Rectal smooth muscle tissue (tissue), 1 donor: ENCODE measurements around the gene RARB.

ENCODE experiments used
- H3K27ac ChIP-seq: one replicate; pipeline ENCODE4 v1.7.0; 2013; ENCODE audit warnings: low read depth, low read length, inconsistent platforms
- H3K27me3 ChIP-seq: one replicate; pipeline ENCODE4 v1.7.0; 2013; ENCODE audit warnings: low read length; ENCODE audit not compliant: control insufficient read depth, insufficient read depth
- H3K36me3 ChIP-seq: one replicate; pipeline ENCODE4 v1.7.0; 2013; ENCODE audit warnings: low read length; ENCODE audit not compliant: control insufficient read depth, insufficient read depth
- H3K4me1 ChIP-seq: one replicate; pipeline ENCODE4 v1.7.0; 2013; ENCODE audit warnings: low read length; ENCODE audit not compliant: control insufficient read depth, insufficient read depth
- H3K4me3 ChIP-seq: one replicate; pipeline ENCODE4 v1.7.0; 2013; ENCODE audit warnings: low read length
- H3K9ac ChIP-seq: one replicate; pipeline ENCODE4 v1.7.0; 2013; ENCODE audit warnings: low read length

Gene RARB

DNA sequence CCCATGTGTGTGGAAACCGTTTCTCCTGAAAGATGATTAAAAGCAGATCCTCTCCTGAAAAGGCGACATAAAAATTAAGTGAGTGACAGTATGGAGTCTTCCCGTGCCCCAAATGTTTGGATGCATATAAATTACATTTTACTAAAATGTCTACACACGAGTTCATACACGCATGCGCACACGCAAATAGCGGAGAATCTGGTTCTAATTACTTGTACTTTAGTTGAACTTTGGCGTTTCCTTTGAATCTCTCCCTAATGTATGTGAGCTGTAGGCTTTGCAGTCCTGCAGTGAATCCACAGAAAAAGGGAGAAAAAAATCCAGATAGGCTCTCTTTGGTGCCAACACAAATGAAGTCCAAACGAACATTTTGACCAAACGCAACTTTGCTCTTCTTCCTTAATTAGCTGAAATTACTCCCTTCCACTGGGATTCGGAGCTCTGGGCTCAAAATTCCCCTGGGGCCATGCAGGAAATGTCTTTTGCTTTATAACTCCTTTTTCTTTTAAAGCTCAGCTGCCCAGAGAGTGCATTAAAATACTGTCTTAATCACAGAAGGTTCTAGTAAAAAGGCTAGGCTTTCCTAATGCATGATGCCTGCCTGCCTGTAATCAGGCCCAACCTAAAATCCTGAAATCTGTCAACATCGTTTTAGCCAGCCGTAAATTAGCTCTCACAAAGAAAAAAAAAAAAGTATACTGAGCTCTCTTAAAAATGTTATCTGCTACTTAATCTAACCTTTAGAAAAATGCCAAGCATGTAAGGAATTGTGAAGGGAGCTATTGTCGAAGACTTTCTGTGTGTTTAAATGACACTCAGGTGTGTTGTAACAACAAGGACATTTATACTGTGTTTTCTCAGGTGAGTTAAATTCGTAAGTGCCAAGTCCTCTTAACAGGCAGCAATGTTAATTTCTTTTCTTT lies 26.2 kb downstream of the RARB start:
- no peak overlapping the region for H3K9ac ChIP-seq
- H3K4me1 ChIP-seq, result peaks cover 23% of the 10 kb centered on the region
- no peak overlapping the region for H3K4me3 ChIP-seq
- H3K27me3 ChIP-seq, result no peaks in the 10 kb centered on the region
- H3K36me3 ChIP-seq, result no peaks in the 10 kb centered on the region
- peak overlapping the region; percentile 9 for H3K27ac ChIP-seq

DNA sequence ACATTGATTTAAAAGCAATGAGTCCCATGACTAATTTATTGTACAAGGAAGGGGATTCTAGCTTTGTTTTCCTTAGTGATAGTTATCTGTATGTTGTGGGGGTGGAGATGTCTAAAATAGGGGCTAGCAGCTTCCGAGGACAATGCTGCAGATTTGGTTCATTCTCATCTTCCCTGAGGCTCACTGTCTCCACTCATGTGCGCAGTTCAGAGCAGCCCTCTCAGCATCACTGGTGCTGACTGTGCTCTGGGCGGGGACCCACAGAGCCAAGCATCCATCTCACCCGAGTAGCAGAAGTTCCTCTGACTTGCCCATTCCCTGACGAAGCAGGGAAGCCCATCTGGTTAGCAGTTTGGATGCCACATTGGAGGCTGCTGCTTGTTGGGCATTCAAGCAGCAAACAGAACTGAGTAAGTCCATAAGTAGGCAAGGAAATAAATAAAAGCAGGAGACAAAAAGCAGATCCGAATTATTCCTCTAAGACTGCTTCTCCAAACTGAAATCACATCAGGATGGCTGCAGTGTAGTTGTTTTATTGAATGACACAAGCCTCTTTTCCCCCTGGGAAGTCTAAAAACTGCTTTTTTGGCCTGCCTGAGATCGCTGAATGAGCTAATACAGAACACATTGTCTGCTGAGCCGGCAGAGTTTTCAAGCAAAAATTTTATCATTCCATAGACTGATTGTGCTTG lies 27.5 kb downstream of the RARB start:
- H3K27ac ChIP-seq, result peak overlapping the region; percentile 64
- H3K4me3 ChIP-seq, result no peak overlapping the region
- H3K4me1 ChIP-seq, result peaks cover 21% of the 10 kb centered on the region
- no peak overlapping the region for H3K9ac ChIP-seq
- no peaks in the 10 kb centered on the region for H3K27me3 ChIP-seq
- no peaks in the 10 kb centered on the region for H3K36me3 ChIP-seq

DNA sequence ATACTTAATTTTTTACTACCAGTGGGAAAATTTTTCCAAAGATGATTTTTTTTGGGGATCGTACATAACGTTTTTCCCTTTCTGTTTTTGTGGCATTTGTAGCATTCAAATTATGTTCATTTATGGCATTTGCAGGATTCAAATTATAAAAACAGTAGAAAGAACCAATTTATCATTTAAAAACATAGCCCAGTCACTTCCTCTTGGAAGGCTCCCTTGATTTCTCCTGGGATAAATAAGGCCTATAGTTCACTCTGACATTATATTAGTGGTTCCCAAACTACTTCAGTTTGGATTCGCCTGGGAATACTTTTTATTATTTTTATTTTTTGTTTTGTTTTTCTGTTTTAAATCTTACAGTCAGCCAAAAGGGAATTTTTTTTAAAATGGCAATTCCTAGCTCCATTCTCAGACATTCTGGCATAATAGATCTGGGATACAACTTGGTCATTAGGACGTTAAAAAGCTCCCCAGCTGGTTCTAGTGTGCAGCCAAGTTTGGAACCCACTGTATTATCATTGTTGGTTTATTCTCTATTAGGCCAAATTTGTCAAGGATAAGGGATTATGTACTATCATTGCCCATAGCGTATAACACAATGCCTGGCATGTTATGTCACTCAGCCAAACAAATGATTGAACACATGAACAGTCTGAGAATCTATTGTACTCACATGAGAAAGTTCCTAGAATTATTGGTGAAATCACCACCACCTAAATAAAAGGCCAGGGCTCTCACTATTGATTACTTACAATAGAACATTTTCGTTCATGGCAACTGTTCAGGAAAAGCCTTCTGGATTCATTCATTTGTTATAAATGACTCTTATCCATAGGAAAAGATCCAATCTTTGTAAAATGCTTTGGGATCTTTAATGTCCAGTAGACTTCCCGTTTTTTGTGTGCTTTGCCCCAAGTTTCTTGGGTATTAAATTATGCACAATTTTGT lies 28.9 kb downstream of the RARB start:
- Histone ChIP-seq H3K36me3 (no peaks in the 10 kb centered on the region), H3K27ac (no peak overlapping the region), H3K4me3 (no peak overlapping the region), H3K9ac (no peak overlapping the region), H3K4me1 (peaks cover 21% of the 10 kb centered on the region), H3K27me3 (no peaks in the 10 kb centered on the region)

DNA sequence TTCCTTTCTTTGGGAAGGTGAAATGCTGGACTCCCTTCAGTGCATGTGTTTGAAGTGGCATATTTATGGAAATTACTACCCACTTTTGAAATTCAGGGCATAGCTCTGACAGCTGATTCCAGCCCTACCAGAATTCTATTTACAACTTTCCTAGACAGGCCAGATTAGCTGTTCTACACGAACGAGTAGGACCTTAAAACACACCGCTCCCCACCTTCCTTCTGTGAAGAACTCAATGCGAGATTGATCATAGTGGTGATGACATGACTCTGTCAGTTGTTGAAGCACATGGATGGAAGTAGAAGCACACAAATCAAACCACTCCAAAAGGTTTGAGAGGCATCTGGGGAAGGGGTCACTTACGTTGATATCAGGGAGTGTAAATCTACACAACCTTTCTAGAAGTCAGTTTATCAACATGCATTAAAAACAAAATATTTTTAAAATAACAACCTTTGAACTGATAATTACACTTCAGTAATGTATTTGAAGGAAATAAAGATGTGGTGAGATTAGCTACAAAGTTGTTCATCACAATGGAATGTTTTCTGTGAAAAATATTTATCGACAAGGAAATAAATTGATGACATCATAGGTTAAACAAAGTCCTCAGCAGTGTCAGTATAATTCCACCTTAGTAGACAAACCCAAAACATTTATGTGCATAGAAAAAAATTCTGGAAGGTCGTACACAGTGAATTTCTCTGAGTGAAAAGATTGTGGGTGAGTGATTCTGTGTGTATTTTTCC lies 29.8 kb downstream of the RARB start:
- Histone ChIP-seq H3K4me1 (peaks cover 18% of the 10 kb centered on the region), H3K27ac (no peak overlapping the region), H3K9ac (no peak overlapping the region), H3K36me3 (no peaks in the 10 kb centered on the region), H3K4me3 (no peak overlapping the region), H3K27me3 (no peaks in the 10 kb centered on the region)

DNA sequence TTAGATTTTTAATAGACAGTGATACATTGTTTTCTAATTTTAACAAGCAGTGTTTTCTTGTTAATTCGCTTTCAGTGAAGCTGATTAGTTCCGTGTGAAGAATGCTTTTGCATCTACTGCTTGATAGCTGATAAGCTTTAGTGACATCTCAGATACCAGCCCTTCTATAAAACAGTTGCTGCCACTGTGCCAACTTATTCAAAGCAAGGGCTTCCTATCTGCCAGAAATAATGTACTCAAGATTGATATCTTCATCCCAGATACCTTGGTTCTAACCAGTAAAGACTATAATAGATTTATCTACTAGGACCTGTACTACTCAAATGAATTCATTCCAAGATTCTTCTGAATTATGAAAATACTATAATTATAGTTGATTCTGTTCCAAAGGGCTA lies 30.4 kb downstream of the RARB start:
- no peak overlapping the region for H3K27ac ChIP-seq
- H3K9ac ChIP-seq, result no peak overlapping the region
- H3K4me1 ChIP-seq, result peaks cover 16% of the 10 kb centered on the region
- no peaks in the 10 kb centered on the region for H3K36me3 ChIP-seq
- no peak overlapping the region for H3K4me3 ChIP-seq
- H3K27me3 ChIP-seq, result no peaks in the 10 kb centered on the region

DNA sequence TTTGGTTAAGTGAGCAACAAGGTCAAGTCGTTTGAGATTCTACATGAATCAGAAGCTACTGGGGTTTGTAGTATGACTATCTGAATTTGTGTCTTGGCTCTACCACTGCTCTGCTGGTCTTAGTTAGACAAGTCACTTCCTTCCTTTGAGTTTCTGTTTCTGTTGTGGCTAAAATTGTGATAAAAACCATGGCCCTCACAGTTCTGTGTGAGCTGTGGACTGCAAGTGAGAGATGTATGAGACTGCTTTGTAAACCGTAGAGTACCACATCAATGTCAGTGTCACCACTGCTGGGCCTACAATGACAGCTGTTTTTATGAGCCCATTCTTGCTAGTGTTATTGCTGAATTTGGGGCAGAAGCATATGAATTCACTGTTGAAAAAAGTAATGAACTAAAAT lies 32.7 kb downstream of the RARB start:
- no peaks in the 10 kb centered on the region for H3K36me3 ChIP-seq
- no peak overlapping the region for H3K4me3 ChIP-seq
- no peaks in the 10 kb centered on the region for H3K27me3 ChIP-seq
- no peak overlapping the region for H3K9ac ChIP-seq
- no peak overlapping the region for H3K27ac ChIP-seq
- peaks cover 8% of the 10 kb centered on the region for H3K4me1 ChIP-seq

DNA sequence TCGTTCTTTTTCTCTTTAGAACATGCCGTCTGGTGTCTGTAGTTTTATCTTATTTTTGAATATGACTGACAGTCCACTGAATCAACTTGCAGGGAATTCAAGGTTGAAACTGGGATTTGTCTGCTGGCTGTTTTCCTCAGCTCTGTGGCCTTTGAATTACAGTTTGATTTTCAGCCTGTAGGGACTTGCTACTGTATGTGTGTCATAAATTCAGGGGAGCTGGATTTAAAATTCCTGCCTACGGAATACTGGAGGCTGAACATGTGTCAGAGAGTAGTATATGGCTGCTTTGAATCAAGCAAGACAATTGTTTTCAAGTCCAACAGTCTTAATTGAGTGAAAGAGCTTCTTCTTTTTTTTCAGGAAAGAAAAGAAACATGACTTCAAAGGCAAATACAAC lies 33.9 kb downstream of the RARB start:
- Histone ChIP-seq H3K36me3 (no peaks in the 10 kb centered on the region), H3K27me3 (no peaks in the 10 kb centered on the region), H3K4me3 (no peak overlapping the region), H3K4me1 (peaks cover 3% of the 10 kb centered on the region), H3K27ac (no peak overlapping the region), H3K9ac (no peak overlapping the region)

DNA sequence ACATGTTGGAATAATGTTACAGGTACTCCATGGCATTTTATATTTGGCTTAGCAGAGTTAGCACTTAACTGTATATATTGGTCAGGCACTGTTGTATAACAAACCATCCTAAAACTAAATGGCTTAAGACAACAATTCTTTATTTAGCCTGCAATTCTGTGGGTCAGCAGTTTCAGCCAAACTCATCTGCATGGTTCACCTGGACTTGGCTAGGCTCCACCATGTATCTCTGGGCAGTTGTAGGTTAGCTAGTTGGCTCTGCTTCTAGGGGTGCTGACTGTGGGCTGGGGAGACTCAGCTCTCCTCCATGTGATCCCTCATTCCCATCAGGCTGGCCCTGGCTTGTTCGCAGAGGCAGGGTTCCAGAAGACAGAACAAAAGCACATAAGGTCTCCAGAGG lies 34.4 kb downstream of the RARB start:
- peaks cover 3% of the 10 kb centered on the region for H3K4me1 ChIP-seq
- no peaks in the 10 kb centered on the region for H3K27me3 ChIP-seq
- no peak overlapping the region for H3K9ac ChIP-seq
- H3K27ac ChIP-seq, result no peak overlapping the region
- H3K4me3 ChIP-seq, result no peak overlapping the region
- H3K36me3 ChIP-seq, result no peaks in the 10 kb centered on the region

DNA sequence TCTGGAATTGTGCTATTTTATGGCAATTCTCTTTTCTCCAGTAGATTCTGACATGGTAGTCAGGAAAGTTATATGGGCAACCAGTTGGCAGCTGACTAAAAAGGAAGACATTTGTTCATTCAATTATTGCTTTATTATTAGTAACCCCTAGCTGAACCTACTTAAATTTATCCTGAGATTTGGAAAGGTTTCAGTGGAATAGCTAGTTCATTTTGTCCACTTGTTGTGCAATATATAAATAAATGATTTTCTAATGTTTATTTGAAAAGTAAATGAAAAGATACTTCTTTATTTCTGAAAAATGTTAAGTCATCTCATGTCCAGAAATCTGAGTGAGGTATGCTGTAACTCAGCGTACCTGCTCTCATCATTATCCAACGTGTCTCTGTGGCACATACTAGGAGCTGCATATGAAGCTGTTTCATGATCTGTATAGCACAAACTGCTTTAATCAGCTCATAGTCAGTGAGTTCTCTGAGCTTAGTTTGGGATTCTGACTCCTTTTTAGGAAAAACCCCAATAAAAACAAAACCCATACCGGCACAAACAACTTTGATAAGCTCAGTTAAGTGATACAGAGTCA lies 35.9 kb downstream of the RARB start:
- Histone ChIP-seq H3K27ac (no peak overlapping the region), H3K9ac (no peak overlapping the region)

DNA sequence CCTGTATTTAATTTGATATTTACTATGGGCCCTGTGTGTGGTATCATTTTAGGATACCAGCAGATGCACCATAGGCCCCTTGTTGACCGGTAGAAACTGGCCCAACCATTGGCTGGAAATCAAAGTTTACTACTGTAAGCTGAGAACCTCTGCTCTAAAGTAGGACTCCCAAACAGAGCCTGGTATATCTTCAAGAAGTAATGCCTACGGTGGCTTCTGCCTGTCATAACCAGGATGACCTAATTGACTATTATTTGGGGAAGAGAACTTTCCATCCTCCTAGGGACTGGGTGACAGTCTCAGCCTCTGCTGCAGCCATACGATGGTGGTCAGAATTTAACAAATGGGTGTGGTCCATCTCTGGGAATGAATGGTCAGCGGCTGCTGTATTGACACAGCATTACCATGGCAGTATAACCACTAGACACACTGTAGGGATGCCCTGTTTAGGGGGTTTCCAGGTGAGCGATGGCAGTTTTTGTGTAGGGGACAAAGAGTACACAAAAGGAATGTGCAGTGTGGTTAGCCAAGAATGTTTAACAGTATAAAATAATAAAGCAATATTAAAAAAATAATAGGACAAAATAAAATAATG lies 37.3 kb downstream of the RARB start:
- Histone ChIP-seq H3K27ac (no peak overlapping the region), H3K36me3 (no peaks in the 10 kb centered on the region), H3K4me3 (no peak overlapping the region), H3K9ac (no peak overlapping the region), H3K27me3 (no peaks in the 10 kb centered on the region), H3K4me1 (peaks cover 14% of the 10 kb centered on the region)

More for the DNA sequence above, 35.9 kb downstream of the RARB start:
- peaks cover 7% of the 10 kb centered on the region for H3K4me1 ChIP-seq
- H3K27me3 ChIP-seq, result no peaks in the 10 kb centered on the region
- H3K4me3 ChIP-seq, result no peak overlapping the region
- H3K36me3 ChIP-seq, result no peaks in the 10 kb centered on the region

DNA sequence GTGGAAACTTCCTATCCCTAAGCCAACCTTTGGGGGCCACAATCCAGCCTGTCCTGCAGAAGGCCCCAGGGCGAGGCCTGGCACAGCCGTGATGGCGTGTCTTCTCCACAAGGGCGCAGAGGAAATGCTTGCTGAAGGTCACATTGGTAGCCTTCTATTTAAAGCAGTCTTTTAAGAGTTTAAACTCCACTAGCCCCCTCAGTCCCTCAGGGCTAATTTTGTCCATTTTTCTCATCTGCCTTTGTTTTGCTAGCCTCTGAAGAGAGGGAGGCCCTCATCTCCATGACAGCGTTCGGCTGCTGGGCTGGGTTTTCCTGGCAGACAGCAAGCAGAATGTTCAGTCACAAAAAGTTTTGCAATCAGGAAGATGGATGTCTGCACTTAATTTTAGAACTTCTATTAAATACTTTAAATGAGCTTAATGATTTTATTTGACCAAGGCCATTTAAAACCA lies 40.8 kb downstream of the RARB start:
- no peak overlapping the region for H3K9ac ChIP-seq
- H3K27me3 ChIP-seq, result no peaks in the 10 kb centered on the region
- H3K4me1 ChIP-seq, result peaks cover 14% of the 10 kb centered on the region
- H3K4me3 ChIP-seq, result no peak overlapping the region
- H3K36me3 ChIP-seq, result no peaks in the 10 kb centered on the region
- peak overlapping the region; percentile 38 for H3K27ac ChIP-seq
